NCI-H1436 (cell line): ENCODE measurements around the gene NACC1.

Experiments
- DNase-seq: peaks from one replicate; lab custom pipeline; 2025; lab: John Stamatoyannopoulos, UW

The NACC1 gene

GRCh38 chr19:13087795-13088537 is 30.1 kb upstream of the NACC1 start:
- DNase-seq, result no peak

- DNase-seq, result peak; percentile 10
Observed at GRCh38 chr19:13089139-13089856, 28.8 kb upstream of the NACC1 start.

- no peak for DNase-seq
Observed at GRCh38 chr19:13089857-13090507, 28.1 kb upstream of the NACC1 start.

- DNase-seq, result peak; percentile 21
Observed at GRCh38 chr19:13090511-13091231, 27.4 kb upstream of the NACC1 start.

GRCh38 chr19:13091400-13092157 is 26.5 kb upstream of the NACC1 start:
- DNase-seq, result no peak

- no peak for DNase-seq
Observed at GRCh38 chr19:13092158-13092543, 25.9 kb upstream of the NACC1 start.

- DNase-seq, result no peak
Observed at GRCh38 chr19:13092606-13093235, 25.3 kb upstream of the NACC1 start.

- DNase-seq, result peak; percentile 69
Observed at GRCh38 chr19:13093407-13094105, 24.5 kb upstream of the NACC1 start.

GRCh38 chr19:13094106-13094504 is 24.0 kb upstream of the NACC1 start:
- no peak for DNase-seq

- no peak for DNase-seq
Observed at GRCh38 chr19:13094771-13095392, 23.2 kb upstream of the NACC1 start.

GRCh38 chr19:13095393-13095784 is 22.7 kb upstream of the NACC1 start:
- no peak for DNase-seq

GRCh38 chr19:13095934-13096927 is 21.8 kb upstream of the NACC1 start:
- DNase-seq, result no peak

- no peak for DNase-seq
Observed at GRCh38 chr19:13097033-13097462, 21.0 kb upstream of the NACC1 start.

- DNase-seq, result no peak
Observed at GRCh38 chr19:13097463-13098258, 20.4 kb upstream of the NACC1 start.

GRCh38 chr19:13098277-13099072 is 19.6 kb upstream of the NACC1 start:
- DNase-seq, result no peak

- DNase-seq, result peak; percentile 32
Observed at GRCh38 chr19:13099073-13099999, 18.7 kb upstream of the NACC1 start.
